Brain microvascular endothelial cell (primary cell): ENCODE measurements around the gene ARHGEF37.
"Not testable (repeated sequence)": the region's sequence is repeated elsewhere in the genome, so short reads cannot be mapped to it uniquely, and the experiment has no call there.

ENCODE experiments used
- DNase-seq: peaks from one replicate; pipeline ENCODE4 v3.0.0-alpha.2; 2020
- H3K27ac ChIP-seq: fragments of 250-450 bp; sonication (Bioruptor Pico); 2 replicates; pipeline ENCODE4 v1.5.1; 2020; ENCODE audit warnings: mild to moderate bottlenecking, moderate library complexity
- H3K27me3 ChIP-seq: fragments of 250-450 bp; sonication (Bioruptor Pico); replicated peaks from 2 replicates; pipeline ENCODE4 v1.5.1; 2020; ENCODE audit warnings: mild to moderate bottlenecking
- H3K36me3 ChIP-seq: fragments of 250-450 bp; sonication (Bioruptor Pico); replicated peaks from 2 replicates; pipeline ENCODE4 v1.5.1; 2020; ENCODE audit warnings: mild to moderate bottlenecking
- H3K4me3 ChIP-seq: 2 replicates; pipeline ENCODE4 v1.5.1; 2011; ENCODE audit warnings: low read depth, mild to moderate bottlenecking, control low read depth, low read length, moderate library complexity
- CTCF ChIP-seq: IDR thresholded peaks from 2 replicates; pipeline ENCODE4 v1.5.1; 2011; ENCODE audit warnings: low read depth, mild to moderate bottlenecking, moderate library complexity, low read length, control low read depth, inconsistent platforms; ENCODE audit errors: missing control alignments
- in situ Hi-C: cut with HindIII; loops from 2 replicates; pipeline ENCODE4 v1.10.0; 2017; ENCODE audit warnings: low sequenced_read_pairs, low pct_ligation_motif_present

ARHGEF37 gene

DNA sequence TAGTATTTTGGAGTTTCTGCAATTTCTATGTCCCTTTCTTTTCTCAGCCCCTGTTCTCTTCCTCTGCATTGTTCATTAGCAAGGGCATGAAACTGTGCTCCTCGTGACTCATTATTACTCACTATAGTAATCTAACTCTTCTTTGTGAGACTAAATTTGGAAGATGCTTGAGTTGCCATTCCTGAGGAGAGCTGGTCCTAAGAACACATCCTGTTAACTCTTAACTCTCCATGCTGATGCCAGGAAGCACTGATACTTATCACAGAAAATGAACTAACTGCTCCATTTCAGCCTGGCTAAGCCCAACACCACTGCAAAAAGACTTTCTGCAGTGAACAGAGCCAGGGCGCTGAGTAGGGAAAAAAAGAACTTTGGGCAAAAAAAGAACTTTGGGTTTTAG is 19.4 kb upstream of the ARHGEF37 start:
- H3K27ac ChIP-seq = peak overlapping the region; percentile 87
- no peak for TF ChIP-seq CTCF

GRCh38 chr5:149563466-149563865 is 17.8 kb upstream of the ARHGEF37 start:
- no peak for DNase-seq
- Histone ChIP-seq H3K36me3 (no peaks in the 10 kb centered on the region), H3K27ac (peak overlapping the region; percentile 87), H3K27me3 (no peaks in the 10 kb centered on the region), H3K4me3 (no peak overlapping the region)
- in situ Hi-C loops = no loop called here
- TF ChIP-seq CTCF = no peak

More for the DNA sequence above, 19.4 kb upstream of the ARHGEF37 start:
- H3K36me3 ChIP-seq = no peaks in the 10 kb centered on the region
- no peaks in the 10 kb centered on the region for H3K27me3 ChIP-seq
- peak overlapping the region; percentile 30 for H3K4me3 ChIP-seq
- DNase-seq = peak; percentile 89
- in situ Hi-C loops = no loop called here

- peak; percentile 63 for TF ChIP-seq CTCF
- peak; percentile 68 for DNase-seq
- peak overlapping the region; percentile 19 for H3K27ac ChIP-seq
- H3K4me3 ChIP-seq, H3K27me3 ChIP-seq, in situ Hi-C loops, H3K36me3 ChIP-seq: not testable (repeated sequence)
Observed at GRCh38 chr5:149564542-149565140, 16.7 kb upstream of the ARHGEF37 start.

DNA sequence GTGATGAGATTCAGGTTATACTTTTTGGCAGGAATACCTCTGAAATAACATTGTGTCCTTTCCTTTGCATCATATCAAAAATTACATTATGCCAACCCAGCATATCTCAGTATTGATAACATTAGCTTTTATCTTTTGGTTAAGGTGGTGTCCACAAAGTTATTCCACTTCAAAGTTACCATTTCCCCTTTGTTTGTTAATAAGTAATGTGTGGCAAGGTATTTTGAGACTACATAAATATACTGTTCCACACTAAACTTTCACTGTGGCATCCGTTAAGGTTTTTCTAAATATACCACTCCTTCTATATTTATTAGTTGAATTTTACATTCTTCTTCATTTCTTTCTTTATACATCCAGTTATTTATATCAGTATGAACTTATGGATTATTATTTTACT is 14.1 kb upstream of the ARHGEF37 start:
- in situ Hi-C loops = no loop called here
- H3K27ac ChIP-seq = no peak overlapping the region
- no peaks in the 10 kb centered on the region for H3K27me3 ChIP-seq
- TF ChIP-seq CTCF = no peak
- no peaks in the 10 kb centered on the region for H3K36me3 ChIP-seq
- DNase-seq = no peak
- H3K4me3 ChIP-seq = no peak overlapping the region

- no peak overlapping the region for H3K27ac ChIP-seq
- in situ Hi-C loops = no loop called here
- no peaks in the 10 kb centered on the region for H3K27me3 ChIP-seq
- no peak overlapping the region for H3K4me3 ChIP-seq
- no peak for DNase-seq
- no peaks in the 10 kb centered on the region for H3K36me3 ChIP-seq
- TF ChIP-seq CTCF = no peak
Observed at GRCh38 chr5:149572170-149572569, 9.1 kb upstream of the ARHGEF37 start.
